ENCODE results near the gene RASSF1.

DNA sequence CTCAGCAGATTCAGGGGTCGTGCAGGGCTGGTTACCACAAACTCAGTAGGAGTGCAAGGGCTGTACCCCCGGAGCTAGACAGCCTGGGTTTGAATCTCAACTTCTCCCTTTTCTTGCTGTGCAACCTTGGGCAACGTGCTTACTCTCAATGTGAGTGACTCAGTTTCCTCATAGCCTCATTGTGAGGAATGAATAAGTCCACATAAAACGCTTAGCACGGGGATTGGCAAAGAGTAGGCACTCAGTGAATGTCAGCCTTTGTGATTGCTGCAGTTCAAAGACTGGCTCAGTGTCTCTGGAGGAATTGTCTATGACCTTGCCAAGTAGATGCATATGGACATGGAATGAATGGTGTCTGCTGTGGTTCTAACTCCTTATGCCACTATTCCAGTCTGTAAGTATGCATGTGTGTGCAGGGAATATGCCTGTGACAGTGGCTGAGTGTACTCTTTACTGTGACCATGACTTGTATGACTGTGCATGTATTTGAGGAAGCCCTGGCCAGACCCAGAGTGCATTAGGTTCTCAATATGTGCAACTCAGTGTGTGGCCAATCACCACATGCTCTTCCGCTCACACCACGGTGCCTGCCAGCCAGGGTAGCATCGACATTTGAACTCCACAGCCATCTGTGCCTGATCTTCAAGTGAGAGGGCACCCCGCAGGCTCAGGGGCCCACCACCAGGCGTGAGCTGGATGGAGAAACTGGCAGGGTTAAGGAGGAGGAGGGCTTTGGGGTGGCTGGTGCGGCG lies 40.5 kb downstream of the RASSF1 start:
- TF ChIP-seq CTCF (IDR thresholded peaks at IDR 0.05; ENCODE audit: low read depth, low read length) (no peak), POLR2A (IDR thresholded peaks at IDR 0.05; ENCODE audit: extremely low read depth, insufficient read length) (peak; percentile 28), MYC (IDR thresholded peaks at IDR 0.05; ENCODE audit: low read depth, low read length) (peak; percentile 84)
- TF ChIP-seq, protein P1, sequence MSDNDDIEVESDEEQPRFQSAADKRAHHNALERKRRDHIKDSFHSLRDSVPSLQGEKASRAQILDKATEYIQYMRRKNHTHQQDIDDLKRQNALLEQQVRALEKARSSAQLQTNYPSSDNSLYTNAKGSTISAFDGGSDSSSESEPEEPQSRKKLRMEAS (IDR thresholded peaks at IDR 0.05; ENCODE audit: low read depth, low read length) = peak; percentile 93
